ENCODE measurements around the gene GJB5. TPM values are rescaled to one million over a fixed set of nuclear protein-coding genes. Genes with fewer than 3 reads are reported as not detected.

GJB5 gene
- total and polyA plus RNA-seq, 9 of the 15 experiments (the other 6 are each of a cell fraction or from before 2014, with no cell fraction given) = 0.04 TPM; not detected in 8

GRCh38 chr1:34714386-34714785 is 40.5 kb upstream of the GJB5 start:
- whole genome bisulfite sequencing (ENCODE audit: insufficient coverage, low coverage, missing lambda C conversion rate) = 0% methylated on average over 2 of the region's 3 CpGs
- H3K4me3 ChIP-seq = no peak overlapping the region

DNA sequence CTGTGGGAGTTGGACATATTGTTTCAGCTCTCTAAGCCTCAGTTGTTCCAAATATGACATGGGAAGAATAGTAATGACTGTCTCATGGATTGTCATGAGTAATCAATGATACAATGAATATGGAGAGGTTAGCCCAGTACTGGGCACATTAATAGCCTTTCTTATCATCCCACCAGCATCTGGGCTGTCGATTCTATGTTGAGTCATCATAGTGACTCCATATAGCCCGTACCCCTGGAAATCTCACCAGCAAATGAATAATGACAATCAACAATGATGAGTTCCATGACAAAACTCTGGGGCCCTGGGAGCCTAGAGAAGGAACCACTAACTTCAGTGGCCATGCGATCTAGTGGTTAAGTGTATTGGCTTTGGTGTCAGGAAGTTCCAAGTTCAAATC is 39.7 kb upstream of the GJB5 start:
- ATAC-seq (no peak), FAIRE-seq (no peak), DNase-seq (ENCODE audit: extremely low read depth in 1 of 4, low spot score in 3 of 4) (peak in 2 of 4 experiments; percentile 41)
- Histone ChIP-seq H3K27ac (ENCODE audit: extremely low read depth, low read depth, low read length) (no peak overlapping the region), H4K20me1 (replicated peaks; ENCODE audit: control insufficient read depth, insufficient read depth, low read length) (no peaks in the 10 kb centered on the region), H2AFZ (ENCODE audit: low read depth, low read length) (no peak overlapping the region), H3K9ac (ENCODE audit: insufficient read depth in 1 of 2, low read depth in 2 of 2, low read length in 2 of 2) (no peak overlapping the region), H3K9me3 (replicated peaks; ENCODE audit: control insufficient read depth, insufficient read depth, low read depth, low read length) (no peaks in the 10 kb centered on the region), H3K4me3 (no peak overlapping the region), H3K4me1 (replicated peaks in 1 of 2; ENCODE audit: control insufficient read depth in 2 of 2, insufficient read depth in 2 of 2, low read length in 2 of 2) (no peaks in the 10 kb centered on the region), H3K27me3 (ENCODE audit: control insufficient read depth in 2 of 2, insufficient read depth in 2 of 2, low read length in 2 of 2) (peaks cover 0 to 9% of the 10 kb centered on the region in 2 experiments; a peak in 1 of 5 replicates), H3K4me2 (ENCODE audit: insufficient read depth, low read length) (no peak overlapping the region), H3K36me3 (ENCODE audit: control insufficient read depth, insufficient read depth, low read length) (no peaks in the 10 kb centered on the region), H3K9me1 (ENCODE audit: control insufficient read depth, insufficient read depth, low read length) (no peaks in the 10 kb centered on the region), H3K79me2 (ENCODE audit: control insufficient read depth, insufficient read depth, low read length) (no peaks in the 10 kb centered on the region)
- WGBS (ENCODE audit: insufficient coverage, low coverage, missing lambda C conversion rate) = 0% methylated on average over 3 of the region's 3 CpGs
- in situ Hi-C loops (cut with MboI) (no loop called here), intact Hi-C loops (cut with micrococcal nuclease) (no loop called here)
- CTCF ChIA-PET (ENCODE audit: low intra/inter-chr PET ratio) = no interaction called here
- POLR2A ChIA-PET = no interaction called here
- no TSS peak for BruUV-seq (replicated peaks)
- TF ChIP-seq ATF3 (IDR thresholded peaks at IDR 0.05) = peak; percentile 48
- TF ChIP-seq ATF3 (CRISPR knock-in tag; conservative IDR thresholded peaks at IDR 0.05) = no peak
- TF ChIP-seq BCOR (IDR thresholded peaks at IDR 0.05) = no peak
- TF ChIP-seq FOSL1 (tag; conservative IDR thresholded peaks at IDR 0.05) = peak; percentile 69

More at GRCh38 chr1:34714386-34714785, 40.5 kb upstream of the GJB5 start:
- H4K20me1 ChIP-seq (replicated peaks; ENCODE audit: control insufficient read depth, insufficient read depth, low read length) = no peaks in the 10 kb centered on the region
- H3K27me3 ChIP-seq (ENCODE audit: control insufficient read depth in 2 of 2, insufficient read depth in 2 of 2, low read length in 2 of 2) = peaks cover 0 to 9% of the 10 kb centered on the region in 2 experiments; a peak in 1 of 5 replicates
- in situ Hi-C loops (cut with MboI) (no loop called here), intact Hi-C loops (cut with micrococcal nuclease) (no loop called here)
- H2AFZ ChIP-seq (ENCODE audit: low read depth, low read length) = no peak overlapping the region
- H3K4me1 ChIP-seq (replicated peaks in 1 of 2; ENCODE audit: control insufficient read depth in 2 of 2, insufficient read depth in 2 of 2, low read length in 2 of 2) = no peaks in the 10 kb centered on the region
- FAIRE-seq (no peak), DNase-seq (ENCODE audit: extremely low read depth in 1 of 4, low spot score in 3 of 4) (no peak), ATAC-seq (no peak)
- H3K79me2 ChIP-seq (ENCODE audit: control insufficient read depth, insufficient read depth, low read length) = no peaks in the 10 kb centered on the region
- ChIA-PET POLR2A (interaction anchor here (0.6 kb wide), 1 partner anchor 265 kb away, joined by 4 read pairs; no protein-coding TSS in a partner anchor), CTCF (ENCODE audit: low intra/inter-chr PET ratio) (no interaction called here)
- no peaks in the 10 kb centered on the region for H3K36me3 ChIP-seq (ENCODE audit: control insufficient read depth, insufficient read depth, low read length)
- no peaks in the 10 kb centered on the region for H3K9me1 ChIP-seq (ENCODE audit: control insufficient read depth, insufficient read depth, low read length)
- TF ChIP-seq ZNF282 (CRISPR knock-in tag; IDR thresholded peaks at IDR 0.05) = no peak
- TF ChIP-seq MECOM (CRISPR knock-in tag; IDR thresholded peaks at IDR 0.05) = no peak
- TF ChIP-seq SP2 (IDR thresholded peaks at IDR 0.05; ENCODE audit: extremely low read depth, low read depth, low read length, poor library complexity, severe bottlenecking) = no peak
- TF ChIP-seq ZNF436 (CRISPR knock-in tag; IDR thresholded peaks at IDR 0.05) = no peak
- no peak for TF ChIP-seq EGR1 (conservative IDR thresholded peaks at IDR 0.05)
- no peak for TF ChIP-seq ZBTB17 (CRISPR knock-in tag; IDR thresholded peaks at IDR 0.05)
- TF ChIP-seq FOSL1 (tag; conservative IDR thresholded peaks at IDR 0.05) = no peak
- TF ChIP-seq MYNN (IDR thresholded peaks at IDR 0.05) = no peak
- no peak for TF ChIP-seq MYNN (CRISPR knock-in tag; IDR thresholded peaks at IDR 0.05)
- TF ChIP-seq, protein P1, sequence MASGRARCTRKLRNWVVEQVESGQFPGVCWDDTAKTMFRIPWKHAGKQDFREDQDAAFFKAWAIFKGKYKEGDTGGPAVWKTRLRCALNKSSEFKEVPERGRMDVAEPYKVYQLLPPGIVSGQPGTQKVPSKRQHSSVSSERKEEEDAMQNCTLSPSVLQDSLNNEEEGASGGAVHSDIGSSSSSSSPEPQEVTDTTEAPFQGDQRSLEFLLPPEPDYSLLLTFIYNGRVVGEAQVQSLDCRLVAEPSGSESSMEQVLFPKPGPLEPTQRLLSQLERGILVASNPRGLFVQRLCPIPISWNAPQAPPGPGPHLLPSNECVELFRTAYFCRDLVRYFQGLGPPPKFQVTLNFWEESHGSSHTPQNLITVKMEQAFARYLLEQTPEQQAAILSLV (tag; IDR thresholded peaks at IDR 0.05) = no peak
- no peak for TF ChIP-seq DNMT1 (IDR thresholded peaks at IDR 0.05)
- BruUV-seq (replicated peaks) = no TSS peak
- H3K4me2 ChIP-seq (ENCODE audit: insufficient read depth, low read length) = no peak overlapping the region
- H3K9ac ChIP-seq (ENCODE audit: insufficient read depth in 1 of 2, low read depth in 2 of 2, low read length in 2 of 2) = no peak overlapping the region
- H3K27ac ChIP-seq (ENCODE audit: extremely low read depth, low read depth, low read length) = no peak overlapping the region
- no peaks in the 10 kb centered on the region for H3K9me3 ChIP-seq (replicated peaks; ENCODE audit: control insufficient read depth, insufficient read depth, low read depth, low read length)

Measured in K562 (cell line).